HCT116 (cell line): ENCODE results near the gene SLC9A9. TPM values are rescaled to one million over a fixed set of nuclear protein-coding genes. Genes with fewer than 3 reads are reported as not detected.

ENCODE experiments used
- ATAC-seq: fragments of 200-7000 bp; cut with Tn5 transposase; 2 replicates; pipeline ENCODE4 v1.9.1; 2020; ENCODE audit warnings: mild to moderate bottlenecking, moderate library complexity
- BruUV-seq: library from RNA; stranded (reverse); fragments of 400-500 nt; replicated peaks from 2 replicates; lab custom pipeline; 2021; lab: Mats Ljungman, UMichigan
- CTCF ChIA-PET: fragments of 300-600 bp; sonication (Branson Sonifier 250); formaldehyde crosslinking; loops from one replicate; lab custom pipeline; 2021; ENCODE audit warnings: antibody characterized with exemption; lab: Charles Lee
- POLR2A ChIA-PET: fragments of 300-600, 350-600 bp; sonication (Branson Sonifier 250); formaldehyde crosslinking; loops from one replicate; lab custom pipeline; 2021; ENCODE audit warnings: antibody characterized with exemption; lab: Charles Lee
- RAD21 ChIA-PET, 2 experiments: fragments of 300-600 bp; sonication (Branson Sonifier 250); formaldehyde crosslinking; loops; one replicate each; lab custom pipeline; 2023; ENCODE audit warnings: low total read pairs in 2 of 2; ENCODE audit not compliant: uncharacterized antibody in 2 of 2, unreplicated experiment in 2 of 2, low non-redundant PET in 1 of 2; lab: Charles Lee
- DNase-seq: peaks from one replicate; pipeline ENCODE4 v3.0.0-alpha.2; 2010; ENCODE audit warnings: low read depth, low spot score
- H2AFZ ChIP-seq: fragments of 200-600 bp; shearing (Covaris generic), sonication (generic); 2 replicates; pipeline ENCODE4 v1.6.1; 2017; ENCODE audit warnings: low read depth, mixed run types, mixed read lengths, antibody characterized with exemption, low read length; ENCODE audit not compliant: poor library complexity, severe bottlenecking
- H3K27ac ChIP-seq: 2 replicates; pipeline ENCODE4 v1.5.1; 2012; ENCODE audit warnings: low read depth, low read length
- H3K27me3 ChIP-seq: fragments of 200-600 bp; sonication (generic); 2 replicates; pipeline ENCODE4 v1.6.1; 2016; ENCODE audit warnings: mixed run types, low read length, mixed read lengths; ENCODE audit not compliant: insufficient read depth
- H3K36me3 ChIP-seq, 2 experiments: fragments of 200-500 bp in 1 of 2; fragments of 200-600 bp in 1 of 2; sonication (Bioruptor generic) in 1 of 2; sonication (generic) in 1 of 2; 2 replicates each; pipeline versions ENCODE4 v1.5.1 to v1.6.1; 2014 to 2016; ENCODE audit warnings: low read length in 2 of 2, inconsistent platforms in 1 of 2, mixed read lengths in 1 of 2, mixed run types in 1 of 2; ENCODE audit not compliant: insufficient read depth in 2 of 2, control insufficient read depth in 1 of 2
- H3K4me1 ChIP-seq, 2 experiments: fragments of 200-600 bp in 1 of 2; sonication (generic) in 1 of 2; 2 replicates each; pipeline versions ENCODE4 v1.5.1 to v1.6.1; 2012 to 2017; ENCODE audit warnings: low read length in 2 of 2, inconsistent platforms in 1 of 2, mild to moderate bottlenecking in 1 of 2, mixed read lengths in 1 of 2, mixed run types in 1 of 2, moderate library complexity in 1 of 2; ENCODE audit not compliant: insufficient read depth in 2 of 2, control insufficient read depth in 1 of 2
- H3K4me2 ChIP-seq: fragments of 200-600 bp; sonication (generic); 2 replicates; pipeline ENCODE4 v1.6.1; 2017; ENCODE audit warnings: mixed run types, low read length, mixed read lengths
- H3K4me3 ChIP-seq, 2 experiments: fragments of 200-600 bp in 1 of 2; sonication (generic) in 1 of 2; replicated peaks in 1 of 2; 2 replicates each; pipeline ENCODE4 v1.5.1; 2011 to 2016; ENCODE audit warnings: low read length in 2 of 2, control low read depth in 1 of 2, low read depth in 1 of 2, mild to moderate bottlenecking in 1 of 2, mixed read lengths in 1 of 2, mixed run types in 1 of 2
- H3K79me2 ChIP-seq: fragments of 200-600 bp; sonication (generic); 2 replicates; pipeline ENCODE4 v1.6.1; 2017; ENCODE audit warnings: mild to moderate bottlenecking, mixed run types, low read length, moderate library complexity, mixed read lengths; ENCODE audit not compliant: insufficient read depth
- H3K9ac ChIP-seq: fragments of 200-600 bp; sonication (generic); 2 replicates; pipeline ENCODE4 v1.6.1; 2016; ENCODE audit warnings: low read length, mixed read lengths
- H3K9me2 ChIP-seq: fragments of 200-600 bp; sonication (generic), shearing (Covaris generic); 2 replicates; pipeline ENCODE4 v1.6.1; 2017; ENCODE audit warnings: mixed run types, mild to moderate bottlenecking, moderate library complexity; ENCODE audit not compliant: insufficient read depth
- H3K9me3 ChIP-seq, 2 experiments: fragments of 200-500 bp in 1 of 2; fragments of 200-600 bp in 1 of 2; sonication (Bioruptor generic) in 1 of 2; sonication (generic) in 1 of 2; 2 replicates each; pipeline ENCODE4 v1.6.1; 2014 to 2017; ENCODE audit warnings: low read length in 2 of 2, mixed read lengths in 2 of 2, inconsistent platforms in 1 of 2, low read depth in 1 of 2, mild to moderate bottlenecking in 1 of 2, mixed run types in 1 of 2, moderate library complexity in 1 of 2; ENCODE audit not compliant: control insufficient read depth in 1 of 2, insufficient read depth in 1 of 2
- H4K20me1 ChIP-seq: fragments of 200-600 bp; sonication (generic), shearing (Covaris generic); 2 replicates; pipeline ENCODE4 v1.6.1; 2017; ENCODE audit warnings: mixed run types, mild to moderate bottlenecking, moderate library complexity; ENCODE audit not compliant: insufficient read depth
- CBX3 ChIP-seq: IDR thresholded peaks from 2 replicates; pipeline ENCODE4 v1.6.1; 2012; ENCODE audit warnings: low read depth
- CEBPB ChIP-seq: IDR thresholded peaks from 2 replicates; pipeline ENCODE4 v1.6.1; 2012; ENCODE audit warnings: low read depth
- ELF1 ChIP-seq: IDR thresholded peaks from 2 replicates; pipeline ENCODE4 v1.6.1; 2012; ENCODE audit warnings: low read depth, borderline replicate concordance
- EZH2 ChIP-seq: fragments of 200-600 bp; sonication (generic); IDR thresholded peaks from 2 replicates; pipeline ENCODE4 v1.6.1; 2017; ENCODE audit warnings: antibody characterized with exemption, mixed run types
- EZH2phosphoT487 ChIP-seq: fragments of 200-600 bp; IDR thresholded peaks from 2 replicates; pipeline ENCODE4 v1.6.1; 2018; ENCODE audit warnings: antibody characterized with exemption, borderline replicate concordance
- JUND ChIP-seq: IDR thresholded peaks from 2 replicates; pipeline ENCODE4 v1.6.1; 2012
- POLR2A ChIP-seq: IDR thresholded peaks from 2 replicates; pipeline ENCODE4 v1.7.0; 2011; ENCODE audit warnings: borderline replicate concordance; ENCODE audit not compliant: insufficient read depth, insufficient read length; ENCODE audit errors: extremely low read depth
- RAD21 ChIP-seq: IDR thresholded peaks from 2 replicates; pipeline ENCODE4 v1.6.1; 2012; ENCODE audit warnings: low read depth, mild to moderate bottlenecking
- SRF ChIP-seq: IDR thresholded peaks from 2 replicates; pipeline ENCODE4 v1.6.1; 2012; ENCODE audit warnings: low read depth
- TCF7L2 ChIP-seq: IDR thresholded peaks from 2 replicates; pipeline ENCODE4 v1.7.0; 2011; ENCODE audit warnings: borderline replicate concordance, inconsistent platforms; ENCODE audit not compliant: insufficient read depth, insufficient read length; ENCODE audit errors: extremely low read depth
- YY1 ChIP-seq: IDR thresholded peaks from 2 replicates; pipeline ENCODE4 v1.6.1; 2011; ENCODE audit warnings: low read length, low read depth, moderate library complexity, mild to moderate bottlenecking; ENCODE audit not compliant: insufficient replicate concordance; ENCODE audit errors: extremely low read depth
- ZFX ChIP-seq: fragments of 450-650 bp; IDR thresholded peaks from 2 replicates; pipeline ENCODE4 v1.6.1; 2017
- ZNF274 ChIP-seq: fragments of 200-500 bp; sonication (Bioruptor generic); IDR thresholded peaks from 2 replicates; pipeline ENCODE4 v1.6.1; 2014; ENCODE audit warnings: mild to moderate bottlenecking, low read depth, low read length, inconsistent platforms
- intact Hi-C: fragments of 100-400 bp; cut with micrococcal nuclease; formaldehyde crosslinking; loops from 2 replicates; pipeline ENCODE4 v1.10.0; 2022
- total RNA-seq: library from RNA; stranded (reverse); gene quantifications from one replicate; pipeline ENCODE4 v1.2.1, GENCODE V29; 2021; ENCODE audit not compliant: unreplicated experiment
- TF ChIP-seq, protein P1 (sequence below): IDR thresholded peaks from 2 replicates; pipeline ENCODE4 v1.6.1; 2012
- TF ChIP-seq, protein P2 (sequence below): IDR thresholded peaks from 2 replicates; pipeline ENCODE4 v1.6.1; 2012
- TF ChIP-seq, protein P3 (sequence below): IDR thresholded peaks from 2 replicates; pipeline ENCODE4 v1.6.1; 2012; ENCODE audit warnings: low read depth
- TF ChIP-seq, protein P4 (sequence below), 3 experiments: fragments of 200-600 bp in 1 of 3; sonication (generic) in 1 of 3; IDR thresholded peaks in 2 of 3; conservative IDR thresholded peaks in 1 of 3; 2 replicates each; pipeline ENCODE4 v1.5.1; 2012 to 2017; ENCODE audit warnings: low read depth in 2 of 3, low read length in 2 of 3, antibody characterized with exemption in 1 of 3, borderline replicate concordance in 1 of 3, control low read depth in 1 of 3, mild to moderate bottlenecking in 1 of 3, mixed read lengths in 1 of 3, mixed run types in 1 of 3, moderate library complexity in 1 of 3; ENCODE audit not compliant: insufficient read depth in 1 of 3

The SLC9A9 gene
- total RNA-seq, 1 experiment from 2014 or later = 0.20 TPM

DNA sequence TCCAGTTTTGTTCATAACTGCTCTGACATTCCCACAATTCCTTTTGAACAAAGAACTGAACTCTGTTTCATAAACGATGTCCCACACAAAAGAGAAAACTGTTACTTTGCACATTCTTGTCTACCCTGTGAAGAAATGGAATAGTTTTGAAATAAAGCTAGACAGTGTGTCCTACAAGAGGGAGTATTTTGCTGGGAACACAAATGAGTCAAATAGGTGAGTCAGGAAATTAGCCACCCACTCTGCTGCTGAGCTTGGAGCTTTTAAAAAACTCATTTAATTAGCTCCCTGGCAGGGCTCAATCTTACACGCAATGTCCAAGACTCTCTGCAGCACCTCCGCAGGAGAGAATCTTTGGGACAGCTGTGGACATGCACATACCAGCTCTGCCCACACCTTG is 193.4 kb downstream of the SLC9A9 start:
- H3K27me3 ChIP-seq = no peaks in the 10 kb centered on the region
- no peak for DNase-seq
- no peaks in the 10 kb centered on the region for H3K4me1 ChIP-seq
- no peak overlapping the region for H3K27ac ChIP-seq
- intact Hi-C loops = no loop called here
- CTCF ChIA-PET = interaction anchor here (1.4 kb wide), 1 partner anchor 20 kb away, joined by 5 read pairs; no protein-coding TSS in a partner anchor
- no peaks in the 10 kb centered on the region for H3K9me2 ChIP-seq
- no peak overlapping the region for H3K4me2 ChIP-seq
- H4K20me1 ChIP-seq = no peaks in the 10 kb centered on the region
- RAD21 ChIA-PET = no interaction called here
- TF ChIP-seq RAD21 = no peak
- no peak for TF ChIP-seq JUND
- no peak for TF ChIP-seq ELF1
- no peak overlapping the region for H2AFZ ChIP-seq
- H3K79me2 ChIP-seq = no peaks in the 10 kb centered on the region
- no peaks in the 10 kb centered on the region for H3K36me3 ChIP-seq
- H3K9ac ChIP-seq = no peak overlapping the region
- POLR2A ChIA-PET = no interaction called here
- no TSS peak for BruUV-seq
- H3K9me3 ChIP-seq = no peaks in the 10 kb centered on the region
- ATAC-seq = no peak
- no peak overlapping the region for H3K4me3 ChIP-seq

DNA sequence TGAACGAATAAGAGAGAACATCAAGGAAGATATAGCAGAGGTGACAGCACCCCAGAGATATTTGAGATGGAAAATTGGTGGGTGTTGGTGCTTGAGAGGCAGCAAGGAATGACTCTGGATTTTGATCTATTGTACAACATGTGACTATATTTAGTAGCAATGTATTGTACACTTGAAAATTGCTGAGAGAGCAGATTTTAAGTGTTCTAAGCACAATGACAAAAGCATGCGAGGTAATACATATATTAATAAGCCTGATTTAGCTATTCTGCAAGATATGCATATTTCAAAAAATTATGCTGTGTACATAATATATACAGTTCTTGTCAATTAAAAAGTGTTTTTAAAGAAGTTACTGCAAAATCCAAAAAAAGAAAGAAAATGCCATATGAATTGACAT is 194.3 kb downstream of the SLC9A9 start:
- RAD21 ChIA-PET = no interaction called here
- CTCF ChIA-PET = no interaction called here
- Histone ChIP-seq H3K79me2 (no peaks in the 10 kb centered on the region), H3K27ac (no peak overlapping the region), H3K9me3 (no peaks in the 10 kb centered on the region), H3K4me1 (no peaks in the 10 kb centered on the region), H2AFZ (no peak overlapping the region), H3K27me3 (no peaks in the 10 kb centered on the region), H3K36me3 (no peaks in the 10 kb centered on the region), H3K4me2 (no peak overlapping the region), H3K4me3 (no peak overlapping the region), H3K9ac (no peak overlapping the region), H4K20me1 (no peaks in the 10 kb centered on the region), H3K9me2 (no peaks in the 10 kb centered on the region)
- no peak for ATAC-seq
- POLR2A ChIA-PET = no interaction called here
- BruUV-seq = no TSS peak
- no peak for DNase-seq
- intact Hi-C loops = no loop called here
- TF ChIP-seq, protein P1, sequence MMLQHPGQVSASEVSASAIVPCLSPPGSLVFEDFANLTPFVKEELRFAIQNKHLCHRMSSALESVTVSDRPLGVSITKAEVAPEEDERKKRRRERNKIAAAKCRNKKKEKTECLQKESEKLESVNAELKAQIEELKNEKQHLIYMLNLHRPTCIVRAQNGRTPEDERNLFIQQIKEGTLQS = no peak
- no peak for TF ChIP-seq CEBPB
- TF ChIP-seq, protein P2, sequence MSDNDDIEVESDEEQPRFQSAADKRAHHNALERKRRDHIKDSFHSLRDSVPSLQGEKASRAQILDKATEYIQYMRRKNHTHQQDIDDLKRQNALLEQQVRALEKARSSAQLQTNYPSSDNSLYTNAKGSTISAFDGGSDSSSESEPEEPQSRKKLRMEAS = no peak
- TF ChIP-seq, protein P3, sequence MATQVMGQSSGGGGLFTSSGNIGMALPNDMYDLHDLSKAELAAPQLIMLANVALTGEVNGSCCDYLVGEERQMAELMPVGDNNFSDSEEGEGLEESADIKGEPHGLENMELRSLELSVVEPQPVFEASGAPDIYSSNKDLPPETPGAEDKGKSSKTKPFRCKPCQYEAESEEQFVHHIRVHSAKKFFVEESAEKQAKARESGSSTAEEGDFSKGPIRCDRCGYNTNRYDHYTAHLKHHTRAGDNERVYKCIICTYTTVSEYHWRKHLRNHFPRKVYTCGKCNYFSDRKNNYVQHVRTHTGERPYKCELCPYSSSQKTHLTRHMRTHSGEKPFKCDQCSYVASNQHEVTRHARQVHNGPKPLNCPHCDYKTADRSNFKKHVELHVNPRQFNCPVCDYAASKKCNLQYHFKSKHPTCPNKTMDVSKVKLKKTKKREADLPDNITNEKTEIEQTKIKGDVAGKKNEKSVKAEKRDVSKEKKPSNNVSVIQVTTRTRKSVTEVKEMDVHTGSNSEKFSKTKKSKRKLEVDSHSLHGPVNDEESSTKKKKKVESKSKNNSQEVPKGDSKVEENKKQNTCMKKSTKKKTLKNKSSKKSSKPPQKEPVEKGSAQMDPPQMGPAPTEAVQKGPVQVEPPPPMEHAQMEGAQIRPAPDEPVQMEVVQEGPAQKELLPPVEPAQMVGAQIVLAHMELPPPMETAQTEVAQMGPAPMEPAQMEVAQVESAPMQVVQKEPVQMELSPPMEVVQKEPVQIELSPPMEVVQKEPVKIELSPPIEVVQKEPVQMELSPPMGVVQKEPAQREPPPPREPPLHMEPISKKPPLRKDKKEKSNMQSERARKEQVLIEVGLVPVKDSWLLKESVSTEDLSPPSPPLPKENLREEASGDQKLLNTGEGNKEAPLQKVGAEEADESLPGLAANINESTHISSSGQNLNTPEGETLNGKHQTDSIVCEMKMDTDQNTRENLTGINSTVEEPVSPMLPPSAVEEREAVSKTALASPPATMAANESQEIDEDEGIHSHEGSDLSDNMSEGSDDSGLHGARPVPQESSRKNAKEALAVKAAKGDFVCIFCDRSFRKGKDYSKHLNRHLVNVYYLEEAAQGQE = no peak
- TF ChIP-seq, protein P4, sequence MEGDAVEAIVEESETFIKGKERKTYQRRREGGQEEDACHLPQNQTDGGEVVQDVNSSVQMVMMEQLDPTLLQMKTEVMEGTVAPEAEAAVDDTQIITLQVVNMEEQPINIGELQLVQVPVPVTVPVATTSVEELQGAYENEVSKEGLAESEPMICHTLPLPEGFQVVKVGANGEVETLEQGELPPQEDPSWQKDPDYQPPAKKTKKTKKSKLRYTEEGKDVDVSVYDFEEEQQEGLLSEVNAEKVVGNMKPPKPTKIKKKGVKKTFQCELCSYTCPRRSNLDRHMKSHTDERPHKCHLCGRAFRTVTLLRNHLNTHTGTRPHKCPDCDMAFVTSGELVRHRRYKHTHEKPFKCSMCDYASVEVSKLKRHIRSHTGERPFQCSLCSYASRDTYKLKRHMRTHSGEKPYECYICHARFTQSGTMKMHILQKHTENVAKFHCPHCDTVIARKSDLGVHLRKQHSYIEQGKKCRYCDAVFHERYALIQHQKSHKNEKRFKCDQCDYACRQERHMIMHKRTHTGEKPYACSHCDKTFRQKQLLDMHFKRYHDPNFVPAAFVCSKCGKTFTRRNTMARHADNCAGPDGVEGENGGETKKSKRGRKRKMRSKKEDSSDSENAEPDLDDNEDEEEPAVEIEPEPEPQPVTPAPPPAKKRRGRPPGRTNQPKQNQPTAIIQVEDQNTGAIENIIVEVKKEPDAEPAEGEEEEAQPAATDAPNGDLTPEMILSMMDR (IDR thresholded peaks at IDR 0.05 in 2 of 3, conservative IDR thresholded peaks at IDR 0.05 in 1 of 3; ENCODE audit: borderline replicate concordance in 1 of 3, insufficient read depth in 1 of 3, low read depth in 2 of 3, low read length in 2 of 3) = no peak
- no peak for TF ChIP-seq EZH2
- TF ChIP-seq RAD21 = no peak
- no peak for TF ChIP-seq JUND
- no peak for TF ChIP-seq SRF
- no peak for TF ChIP-seq EZH2phosphoT487
- no peak for TF ChIP-seq ELF1
- TF ChIP-seq ZNF274 = no peak
- TF ChIP-seq YY1 = no peak
- no peak for TF ChIP-seq TCF7L2
- TF ChIP-seq POLR2A = no peak
- TF ChIP-seq CBX3 = no peak
- no peak for TF ChIP-seq ZFX
